ENCODE results near the gene RNASEL. TPM values are rescaled to one million over a fixed set of nuclear protein-coding genes. Genes with fewer than 3 reads are reported as not detected.

RNASEL gene
- total and polyA plus RNA-seq, 2 of the 4 experiments (the other 2 are of a cell fraction): 2.5 to 6.5 TPM

DNA sequence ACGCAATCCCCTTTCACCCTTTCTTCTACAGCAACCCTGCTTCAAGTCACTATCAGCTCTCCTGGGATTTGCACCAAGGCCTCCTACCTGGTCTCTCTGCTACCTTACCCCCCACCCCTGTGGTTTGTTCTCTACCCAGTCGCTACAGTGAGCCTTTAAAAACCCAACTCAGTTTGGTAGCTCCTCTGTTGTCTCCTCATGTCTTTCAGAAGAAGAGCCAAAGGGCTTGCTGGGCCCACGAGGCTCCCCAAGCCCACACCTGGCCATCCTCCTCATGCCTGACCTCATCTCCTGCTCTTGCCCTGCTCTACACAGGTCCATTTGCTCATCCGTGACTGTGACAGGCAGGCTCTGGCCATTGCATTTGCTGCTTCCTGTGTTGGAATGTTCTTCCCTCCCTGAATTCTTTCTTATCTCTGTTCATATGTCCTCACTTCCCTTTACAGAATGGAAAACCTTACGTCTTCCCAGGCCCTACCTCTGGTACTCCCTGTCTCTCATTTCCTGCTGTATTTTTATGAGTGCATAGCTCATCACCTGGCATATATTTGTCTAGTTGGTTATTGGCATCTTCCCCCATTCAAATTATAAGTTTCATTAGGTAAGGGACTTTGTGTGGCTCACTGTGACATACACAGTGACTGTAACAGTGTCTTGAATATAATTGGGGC, 11.8 kb upstream of the RNASEL start:
- no peak overlapping the region for H3K14ac ChIP-seq (replicated peaks; ENCODE audit: low read depth, low read length)
- no peak overlapping the region for H3K18ac ChIP-seq (ENCODE audit: low read depth, low read length)
- peaks cover 20% of the 10 kb centered on the region for H3K27me3 ChIP-seq (ENCODE audit: control insufficient read depth, insufficient read depth, low read length)
- H3K27ac ChIP-seq (ENCODE audit: insufficient read depth, low read length): no peak overlapping the region
- H3K9me1 ChIP-seq (ENCODE audit: insufficient read depth, low read length): no peaks in the 10 kb centered on the region
- no TSS peak for BruUV-seq (replicated peaks)
- 62% methylated on average over 4 of the region's 5 CpGs; no CpG with 5 or more reads in 1 of the 2 experiments for WGBS, 2 experiments (ENCODE audit: extremely low coverage in 2 of 2, insufficient read length in 1 of 2)
- H2BK120ac ChIP-seq (ENCODE audit: low read depth, low read length): no peak overlapping the region
- H3K79me1 ChIP-seq (ENCODE audit: low read depth in 1 of 2, low read length in 2 of 2): no peaks in the 10 kb centered on the region
- H4K5ac ChIP-seq (ENCODE audit: low read depth, low read length): no peak overlapping the region
- DNase-seq (no peak), ATAC-seq (ENCODE audit: low read depth) (no peak)
- no peaks in the 10 kb centered on the region for H4K20me1 ChIP-seq (ENCODE audit: insufficient read depth, low read length)
- dilution Hi-C loops (cut with HindIII; ENCODE audit: low sequenced_read_pairs, unreplicated experiment) (no loop called here), intact Hi-C loops (cut with micrococcal nuclease) (loop anchor here (1.0 to 5.0 kb wide), 2 partner anchors 183 to 236 kb away; partner anchors contain the start of gene DHX9), in situ Hi-C loops (cut with MboI; ENCODE audit: low sequenced_read_pairs) (no loop called here)
- no peak overlapping the region for H2AFZ ChIP-seq (replicated peaks; ENCODE audit: low read length, poor library complexity)
- ChIA-PET CTCF (interaction anchor here (0.6 to 9.2 kb wide), 5 partner anchors 10 to 183 kb away, joined by 3 to 129 read pairs (median 3); no protein-coding TSS in a partner anchor), POLR2A (ENCODE audit: unreplicated experiment) (no interaction called here)
- no peak overlapping the region for H4K8ac ChIP-seq (ENCODE audit: low read depth in 2 of 2, low read length in 2 of 2)
- no peak overlapping the region for H2AK5ac ChIP-seq (ENCODE audit: low read depth, low read length)
- H3K56ac ChIP-seq (ENCODE audit: extremely low read depth, insufficient read depth, low read length): no peak overlapping the region
- no peak overlapping the region for H2BK5ac ChIP-seq (ENCODE audit: low read depth, low read length, poor library complexity, severe bottlenecking)
- TF ChIP-seq BHLHE40 (IDR thresholded peaks at IDR 0.05; ENCODE audit: low read depth, low read length) (no peak), FOS (IDR thresholded peaks at IDR 0.05; ENCODE audit: low read depth, low read length) (no peak), NFE2L2 (IDR thresholded peaks at IDR 0.05; ENCODE audit: low read depth, low read length) (no peak), CHD1 (IDR thresholded peaks at IDR 0.05; ENCODE audit: low read depth, low read length) (no peak), RAD21 (IDR thresholded peaks at IDR 0.05; ENCODE audit: low read length) (no peak), POLR2A (IDR thresholded peaks at IDR 0.05; ENCODE audit: low read depth, low read length) (no peak), MAZ (IDR thresholded peaks at IDR 0.05; ENCODE audit: borderline replicate concordance, low read depth, low read length) (no peak), MAFK (IDR thresholded peaks at IDR 0.05; ENCODE audit: low read depth, low read length) (no peak), MXI1 (IDR thresholded peaks at IDR 0.05; ENCODE audit: borderline replicate concordance, low read depth, low read length) (no peak), RCOR1 (IDR thresholded peaks at IDR 0.05; ENCODE audit: insufficient replicate concordance, low read length) (no peak), RFX5 (IDR thresholded peaks at IDR 0.05; ENCODE audit: low read depth, low read length) (no peak), SMC3 (IDR thresholded peaks at IDR 0.05; ENCODE audit: low read depth, low read length) (no peak), CEBPB (IDR thresholded peaks at IDR 0.05; ENCODE audit: low read depth, low read length) (no peak)
- TF ChIP-seq, protein P1, sequence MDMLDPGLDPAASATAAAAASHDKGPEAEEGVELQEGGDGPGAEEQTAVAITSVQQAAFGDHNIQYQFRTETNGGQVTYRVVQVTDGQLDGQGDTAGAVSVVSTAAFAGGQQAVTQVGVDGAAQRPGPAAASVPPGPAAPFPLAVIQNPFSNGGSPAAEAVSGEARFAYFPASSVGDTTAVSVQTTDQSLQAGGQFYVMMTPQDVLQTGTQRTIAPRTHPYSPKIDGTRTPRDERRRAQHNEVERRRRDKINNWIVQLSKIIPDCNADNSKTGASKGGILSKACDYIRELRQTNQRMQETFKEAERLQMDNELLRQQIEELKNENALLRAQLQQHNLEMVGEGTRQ (IDR thresholded peaks at IDR 0.05; ENCODE audit: low read depth, low read length): no peak
- TF ChIP-seq, protein P2, sequence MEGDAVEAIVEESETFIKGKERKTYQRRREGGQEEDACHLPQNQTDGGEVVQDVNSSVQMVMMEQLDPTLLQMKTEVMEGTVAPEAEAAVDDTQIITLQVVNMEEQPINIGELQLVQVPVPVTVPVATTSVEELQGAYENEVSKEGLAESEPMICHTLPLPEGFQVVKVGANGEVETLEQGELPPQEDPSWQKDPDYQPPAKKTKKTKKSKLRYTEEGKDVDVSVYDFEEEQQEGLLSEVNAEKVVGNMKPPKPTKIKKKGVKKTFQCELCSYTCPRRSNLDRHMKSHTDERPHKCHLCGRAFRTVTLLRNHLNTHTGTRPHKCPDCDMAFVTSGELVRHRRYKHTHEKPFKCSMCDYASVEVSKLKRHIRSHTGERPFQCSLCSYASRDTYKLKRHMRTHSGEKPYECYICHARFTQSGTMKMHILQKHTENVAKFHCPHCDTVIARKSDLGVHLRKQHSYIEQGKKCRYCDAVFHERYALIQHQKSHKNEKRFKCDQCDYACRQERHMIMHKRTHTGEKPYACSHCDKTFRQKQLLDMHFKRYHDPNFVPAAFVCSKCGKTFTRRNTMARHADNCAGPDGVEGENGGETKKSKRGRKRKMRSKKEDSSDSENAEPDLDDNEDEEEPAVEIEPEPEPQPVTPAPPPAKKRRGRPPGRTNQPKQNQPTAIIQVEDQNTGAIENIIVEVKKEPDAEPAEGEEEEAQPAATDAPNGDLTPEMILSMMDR (conservative IDR thresholded peaks at IDR 0.05; ENCODE audit: low read depth, low read length): no peak
- TF ChIP-seq, protein P3, sequence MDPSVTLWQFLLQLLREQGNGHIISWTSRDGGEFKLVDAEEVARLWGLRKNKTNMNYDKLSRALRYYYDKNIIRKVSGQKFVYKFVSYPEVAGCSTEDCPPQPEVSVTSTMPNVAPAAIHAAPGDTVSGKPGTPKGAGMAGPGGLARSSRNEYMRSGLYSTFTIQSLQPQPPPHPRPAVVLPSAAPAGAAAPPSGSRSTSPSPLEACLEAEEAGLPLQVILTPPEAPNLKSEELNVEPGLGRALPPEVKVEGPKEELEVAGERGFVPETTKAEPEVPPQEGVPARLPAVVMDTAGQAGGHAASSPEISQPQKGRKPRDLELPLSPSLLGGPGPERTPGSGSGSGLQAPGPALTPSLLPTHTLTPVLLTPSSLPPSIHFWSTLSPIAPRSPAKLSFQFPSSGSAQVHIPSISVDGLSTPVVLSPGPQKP (IDR thresholded peaks at IDR 0.05; ENCODE audit: borderline replicate concordance, low read depth, low read length): no peak
- H3K4me1 ChIP-seq (ENCODE audit: control insufficient read depth, insufficient read depth, low read length): peaks cover 2% of the 10 kb centered on the region; the same call in 1 of the 2 replicates
- no peaks in the 10 kb centered on the region for H3K36me3 ChIP-seq (ENCODE audit: control insufficient read depth, insufficient read depth, low read length)
- no peak overlapping the region for H2BK15ac ChIP-seq (ENCODE audit: low read depth, low read length)
- no peak overlapping the region for H3K4me2 ChIP-seq (ENCODE audit: low read depth, low read length)
- no peaks in the 10 kb centered on the region for H3K9me3 ChIP-seq (ENCODE audit: control insufficient read depth, insufficient read depth, low read length)
- no peak overlapping the region for H3K4ac ChIP-seq (ENCODE audit: low read depth, low read length)
- H4K91ac ChIP-seq (ENCODE audit: insufficient read depth, low read depth, low read length): no peak overlapping the region
- no peak overlapping the region for H2BK20ac ChIP-seq (ENCODE audit: low read depth, low read length)
- no peak overlapping the region for H3K23ac ChIP-seq (ENCODE audit: low read depth, low read length)
- H2AK9ac ChIP-seq (replicated peaks; ENCODE audit: low read depth, low read length, poor library complexity): no peak overlapping the region
- no peak overlapping the region for H3K9ac ChIP-seq (ENCODE audit: low read depth, low read length)
- no peak overlapping the region for H3K4me3 ChIP-seq (ENCODE audit: insufficient read depth, low read depth, low read length)
